GM12874 (cell line): ENCODE measurements around the gene KRT6C.

Experiments
- TF ChIP-seq, protein P1 (sequence below): IDR thresholded peaks from 2 replicates; pipeline ENCODE4 v1.5.1; 2011; ENCODE audit warnings: low read depth, mild to moderate bottlenecking, control low read depth, low read length, moderate library complexity; ENCODE audit not compliant: insufficient read depth

KRT6C gene

DNA sequence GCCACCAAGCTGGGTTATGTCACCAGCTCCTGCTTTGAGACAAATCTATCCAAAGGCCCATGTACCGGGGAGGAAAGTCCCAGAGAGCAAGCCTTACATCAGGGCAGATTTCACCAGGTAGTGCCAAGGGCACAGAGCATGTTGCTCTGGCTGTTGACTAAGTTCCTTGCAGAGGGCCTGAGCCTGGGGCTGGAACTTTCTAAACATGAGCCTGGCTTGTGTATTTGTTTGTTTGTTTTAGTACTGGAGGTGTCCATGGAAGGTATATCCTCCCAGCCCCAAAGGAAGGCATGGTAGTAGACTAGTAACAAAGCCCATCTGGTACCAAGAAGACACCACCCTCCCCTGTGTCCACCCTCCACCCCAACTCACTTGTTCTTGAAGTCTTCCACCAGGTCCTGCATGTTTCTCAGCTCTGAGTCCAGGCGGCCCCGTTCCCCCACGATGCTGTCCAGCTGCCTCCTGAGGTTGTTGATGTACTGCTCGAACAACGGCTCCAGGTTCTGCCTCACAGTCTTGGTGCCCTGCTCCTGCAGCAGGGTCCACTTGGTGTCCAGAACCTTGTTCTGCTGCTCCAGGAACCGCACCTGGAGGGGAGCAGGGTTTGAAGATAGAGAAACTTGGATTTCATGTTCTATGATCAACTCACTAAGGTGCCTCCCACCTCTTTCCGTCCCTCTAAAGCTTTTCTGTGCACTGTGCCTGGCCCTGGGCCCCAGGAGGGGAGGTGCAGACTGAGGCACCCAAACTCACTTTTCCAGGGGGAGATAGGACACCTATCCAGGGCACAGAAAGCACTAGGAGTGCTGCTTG is 45.2 kb upstream of the KRT6C start:
- TF ChIP-seq, protein P1, sequence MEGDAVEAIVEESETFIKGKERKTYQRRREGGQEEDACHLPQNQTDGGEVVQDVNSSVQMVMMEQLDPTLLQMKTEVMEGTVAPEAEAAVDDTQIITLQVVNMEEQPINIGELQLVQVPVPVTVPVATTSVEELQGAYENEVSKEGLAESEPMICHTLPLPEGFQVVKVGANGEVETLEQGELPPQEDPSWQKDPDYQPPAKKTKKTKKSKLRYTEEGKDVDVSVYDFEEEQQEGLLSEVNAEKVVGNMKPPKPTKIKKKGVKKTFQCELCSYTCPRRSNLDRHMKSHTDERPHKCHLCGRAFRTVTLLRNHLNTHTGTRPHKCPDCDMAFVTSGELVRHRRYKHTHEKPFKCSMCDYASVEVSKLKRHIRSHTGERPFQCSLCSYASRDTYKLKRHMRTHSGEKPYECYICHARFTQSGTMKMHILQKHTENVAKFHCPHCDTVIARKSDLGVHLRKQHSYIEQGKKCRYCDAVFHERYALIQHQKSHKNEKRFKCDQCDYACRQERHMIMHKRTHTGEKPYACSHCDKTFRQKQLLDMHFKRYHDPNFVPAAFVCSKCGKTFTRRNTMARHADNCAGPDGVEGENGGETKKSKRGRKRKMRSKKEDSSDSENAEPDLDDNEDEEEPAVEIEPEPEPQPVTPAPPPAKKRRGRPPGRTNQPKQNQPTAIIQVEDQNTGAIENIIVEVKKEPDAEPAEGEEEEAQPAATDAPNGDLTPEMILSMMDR: no peak

DNA sequence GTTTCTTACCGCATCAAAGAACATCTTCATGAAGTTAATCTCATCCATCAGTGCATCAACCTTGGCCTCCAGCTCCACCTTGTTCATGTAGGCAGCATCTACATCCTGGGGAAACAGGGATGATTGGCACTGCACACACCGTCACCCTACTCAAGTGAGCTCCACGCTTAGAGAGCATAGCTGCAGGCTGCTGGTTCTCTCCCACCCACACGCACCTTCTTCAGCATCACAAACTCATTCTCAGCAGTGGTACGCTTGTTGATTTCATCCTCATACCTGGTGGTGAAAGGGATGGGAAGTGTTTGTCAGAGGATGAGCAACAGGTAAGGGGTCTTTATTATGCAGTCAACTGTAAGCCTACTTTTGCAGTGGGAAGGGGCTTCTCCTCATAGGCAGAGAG is 44.3 kb upstream of the KRT6C start:
- TF ChIP-seq, protein P1: no peak

DNA sequence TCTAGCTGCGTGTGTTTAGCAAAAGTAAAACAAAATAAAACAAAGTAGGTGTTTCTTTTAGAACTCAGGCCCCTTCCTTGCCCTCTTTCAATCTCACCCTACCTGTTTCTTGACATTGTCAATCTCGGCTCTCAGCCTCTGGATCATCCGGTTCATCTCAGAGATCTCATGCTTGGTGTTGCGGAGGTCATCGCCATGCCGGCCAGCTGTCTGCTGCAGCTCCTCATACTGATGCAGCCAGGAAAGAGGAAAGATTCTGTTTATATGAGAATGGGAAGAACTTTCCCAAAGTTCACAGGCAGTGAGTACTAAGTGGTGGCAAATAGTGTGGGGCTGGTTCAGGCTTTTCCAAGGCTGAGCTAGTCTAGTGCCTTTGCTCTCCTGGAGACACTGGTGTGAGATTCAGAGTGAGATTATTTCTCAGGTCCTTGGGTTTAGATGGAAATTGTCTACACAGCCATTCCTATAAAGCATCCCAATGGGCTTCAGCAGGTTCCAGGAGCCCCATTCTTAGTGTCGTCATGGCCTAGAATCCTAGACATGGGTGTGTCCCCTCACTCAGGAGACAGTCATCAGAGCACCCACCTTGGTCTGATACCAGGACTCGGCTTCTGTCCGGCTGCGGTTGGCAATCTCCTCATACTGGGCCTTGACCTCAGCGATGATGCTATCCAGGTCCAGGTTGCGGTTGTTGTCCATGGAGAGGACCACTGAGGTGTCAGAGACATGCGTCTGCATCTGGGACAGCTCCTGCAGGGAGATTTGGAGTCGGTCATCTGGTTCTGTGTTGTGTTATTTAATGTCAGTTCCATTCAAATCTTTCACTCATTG is 43.6 kb upstream of the KRT6C start:
- TF ChIP-seq, protein P1: no peak

DNA sequence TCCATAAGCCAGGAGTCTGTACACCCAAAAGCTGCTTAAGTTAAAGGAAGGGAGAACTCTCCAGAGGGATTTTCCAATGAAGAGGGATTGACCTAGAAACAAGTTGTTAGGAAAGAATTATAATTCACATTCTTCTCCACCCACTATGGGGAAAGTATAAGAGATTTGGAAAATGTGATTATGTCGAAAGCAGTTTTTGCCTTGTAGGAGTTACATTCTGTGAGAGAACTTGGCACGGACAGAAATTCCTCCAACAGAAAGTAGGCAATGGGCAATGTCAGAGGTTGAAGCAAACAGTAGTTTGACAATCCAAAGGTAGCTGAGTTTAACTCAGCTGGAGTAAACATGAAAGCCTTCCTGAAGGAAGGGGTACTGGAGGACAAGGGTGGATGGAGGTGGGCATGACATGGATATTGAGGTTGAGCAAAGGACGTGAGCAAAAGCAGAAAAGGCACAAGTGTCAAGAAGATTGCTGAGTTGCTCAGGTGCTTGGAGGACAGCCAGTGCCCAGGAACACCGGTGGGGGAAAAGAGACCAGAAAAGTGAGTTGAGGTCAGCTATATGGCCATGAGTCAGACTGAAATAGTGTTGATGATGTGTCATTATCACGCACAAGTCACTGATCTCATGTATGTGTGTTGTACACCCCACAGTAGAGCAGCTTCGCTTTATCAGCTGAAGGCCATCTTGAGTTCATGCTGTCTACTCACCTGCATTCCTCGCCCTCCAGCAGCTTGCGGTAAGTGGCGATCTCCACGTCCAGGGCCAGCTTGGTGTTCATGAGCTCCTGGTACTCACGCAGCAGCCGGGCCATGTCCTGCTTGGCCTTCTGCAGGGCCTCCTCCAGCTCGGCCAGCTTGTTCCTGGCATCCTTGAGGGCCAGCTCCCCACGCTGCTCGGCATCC is 42.6 kb upstream of the KRT6C start:
- TF ChIP-seq, protein P1: no peak

DNA sequence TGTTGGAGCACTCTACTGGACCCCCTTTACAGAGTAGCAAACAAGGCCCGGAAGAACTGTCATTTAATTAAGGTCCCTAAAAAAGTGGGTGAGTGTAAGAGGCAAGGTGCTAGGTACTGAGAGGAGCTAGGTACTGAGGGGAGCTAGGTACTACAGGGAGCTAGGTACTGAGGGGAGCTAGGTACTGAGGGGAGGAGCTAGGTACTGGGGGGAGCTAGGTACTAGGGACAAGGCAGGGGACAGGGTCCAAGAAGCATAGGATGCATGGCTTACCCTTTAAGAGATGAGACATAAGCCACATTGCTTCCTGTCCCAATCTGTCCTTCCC is 41.7 kb upstream of the KRT6C start:
- TF ChIP-seq, protein P1: no peak

DNA sequence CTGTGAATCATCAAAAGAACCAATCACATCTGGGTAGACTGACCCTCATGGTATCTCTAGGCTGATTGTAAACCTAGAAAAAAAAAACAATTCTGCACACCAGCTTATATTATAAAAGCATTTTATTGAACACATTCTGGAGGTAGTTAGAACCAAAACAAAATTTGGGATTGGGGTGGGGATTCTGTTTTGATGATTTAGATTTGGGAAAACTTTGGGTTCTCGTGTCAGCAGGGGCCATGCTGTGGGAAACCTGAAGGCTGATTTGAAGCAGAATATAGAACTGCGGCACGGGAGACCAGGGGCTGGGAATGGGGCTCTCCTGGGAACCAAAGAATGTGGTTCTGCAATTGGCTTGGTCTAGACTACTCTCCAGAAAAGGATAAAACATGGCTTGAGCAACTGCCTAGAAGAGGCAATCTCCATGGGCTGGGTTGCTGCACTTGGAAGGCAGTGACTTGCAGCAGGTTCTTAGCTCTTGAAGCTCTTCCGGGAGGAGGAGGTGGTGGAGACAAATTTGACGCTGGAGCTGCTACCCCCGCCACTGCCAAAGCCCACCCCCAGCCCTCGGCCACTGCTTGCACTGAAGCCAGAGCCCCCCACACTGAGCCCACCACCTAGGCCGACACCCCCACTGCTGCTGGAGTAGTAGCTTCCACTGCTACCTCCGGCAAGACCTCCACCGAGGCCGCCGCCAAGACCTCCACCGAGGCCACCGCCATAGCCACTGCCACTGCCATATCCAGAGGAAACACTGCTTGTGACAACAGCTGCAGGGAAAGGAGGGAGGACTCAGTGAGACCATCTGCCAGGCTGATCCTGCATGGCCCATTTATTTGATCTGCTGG is 41.1 kb upstream of the KRT6C start:
- TF ChIP-seq, protein P1: no peak
